HepG2 (cell line): Measurements from ENCODE around the gene PLXNA4. TPM values are rescaled to one million over a fixed set of nuclear protein-coding genes. Genes with fewer than 3 reads are reported as not detected.

ENCODE experiments used
- ATAC-seq: fragments of 200-7000 bp; cut with Tn5 transposase; 3 replicates; pipeline ENCODE4 v1.9.1; 2020; ENCODE audit warnings: mild to moderate bottlenecking, moderate library complexity
- BruUV-seq: library from RNA; stranded (reverse); fragments of 400-500 nt; replicated peaks from 2 replicates; lab custom pipeline; 2021; lab: Mats Ljungman, UMichigan
- CTCF ChIA-PET: fragments of 300-600 bp; formaldehyde crosslinking; extraction: SDS; loops from one replicate; lab custom pipeline; 2021; ENCODE audit warnings: low total read pairs, inconsistent platforms, low intra/inter-chr PET ratio; lab: Yijun Ruan, JAX
- POLR2A ChIA-PET: fragments of 350-600 bp; sonication (Branson Sonifier 250); formaldehyde crosslinking; loops from one replicate; lab custom pipeline; 2020; ENCODE audit warnings: antibody characterized with exemption, inconsistent platforms; lab: Yijun Ruan, JAX
- DNase-seq: peaks from one replicate; pipeline ENCODE4 v3.0.0-alpha.2; 2015; ENCODE audit warnings: low spot score
- FAIRE-seq: peaks from 3 replicates; lab custom pipeline; 2011; peaks lifted over from hg19 to GRCh38; lab: Jason Lieb, UNC
- H2AFZ ChIP-seq: one replicate; pipeline ENCODE4 v1.6.1; 2011; ENCODE audit warnings: low read length, inconsistent platforms
- H3K27ac ChIP-seq: fragments of 300-600 bp; 3 replicates; pipeline ENCODE4 v1.8.0; 2011; ENCODE audit warnings: mixed run types, mild to moderate bottlenecking, mixed read lengths, low read length, inconsistent platforms; ENCODE audit not compliant: insufficient read depth; ENCODE audit errors: extremely low read length
- H3K27me3 ChIP-seq, 2 experiments: fragments of 200-600 bp in 1 of 2; 2 replicates in 1 of 2; 3 replicates in 1 of 2; pipeline versions ENCODE4 v1.6.0 to v1.8.0; 2011; ENCODE audit warnings: low read length in 2 of 2, mild to moderate bottlenecking in 2 of 2, moderate library complexity in 2 of 2, inconsistent platforms in 1 of 2; ENCODE audit not compliant: insufficient read depth in 2 of 2, control insufficient read depth in 1 of 2
- H3K36me3 ChIP-seq, 2 experiments: fragments of 200-600 bp in 1 of 2; replicated peaks in 1 of 2; 2 replicates in 1 of 2; 3 replicates in 1 of 2; pipeline versions ENCODE4 v1.5.1 to v1.8.0; 2011; ENCODE audit warnings: low read length in 2 of 2, inconsistent platforms in 1 of 2; ENCODE audit not compliant: insufficient read depth in 2 of 2, control insufficient read depth in 1 of 2
- H3K4me1 ChIP-seq: 2 replicates; pipeline ENCODE4 v1.5.1; 2012; ENCODE audit warnings: low read length, inconsistent platforms; ENCODE audit not compliant: insufficient read depth
- H3K4me2 ChIP-seq: 2 replicates; pipeline ENCODE4 v1.6.0; 2011; ENCODE audit warnings: low read depth, low read length, inconsistent platforms
- H3K4me3 ChIP-seq, 3 experiments: fragments of 200-600 bp in 1 of 3; sonication (generic), shearing (Covaris generic) in 1 of 3; replicated peaks in 1 of 3; 2 replicates each; pipeline ENCODE4 v1.5.1; 2011 to 2016; ENCODE audit warnings: low read length in 3 of 3, inconsistent platforms in 2 of 3, low read depth in 2 of 3, mild to moderate bottlenecking in 2 of 3, control low read depth in 1 of 3, mixed read lengths in 1 of 3; ENCODE audit not compliant: insufficient read depth in 1 of 3
- H3K79me2 ChIP-seq: one replicate; pipeline ENCODE4 v1.6.1; 2011; ENCODE audit warnings: low read length, inconsistent platforms; ENCODE audit not compliant: insufficient read depth
- H3K9ac ChIP-seq: 2 replicates; pipeline ENCODE4 v1.6.0; 2011; ENCODE audit warnings: mild to moderate bottlenecking, low read depth, low read length, inconsistent platforms; ENCODE audit not compliant: insufficient read depth
- H3K9me3 ChIP-seq: 2 replicates; pipeline ENCODE4 v1.5.1; 2012; ENCODE audit warnings: mild to moderate bottlenecking, low read length
- H4K20me1 ChIP-seq: 2 replicates; pipeline ENCODE4 v1.6.0; 2011; ENCODE audit warnings: inconsistent platforms, mild to moderate bottlenecking, low read length, moderate library complexity; ENCODE audit not compliant: insufficient read depth
- NCOA1 ChIP-seq: sonication (generic); formaldehyde crosslinking; IDR thresholded peaks from 2 replicates; pipeline ENCODE4 v1.9.0; 2021; ENCODE audit warnings: missing genetic modification reagents
- NFIB ChIP-seq: sonication (generic); formaldehyde crosslinking; IDR thresholded peaks from 2 replicates; pipeline ENCODE4 v1.9.0; 2021; ENCODE audit warnings: missing genetic modification reagents, mild to moderate bottlenecking, borderline replicate concordance
- RXRA ChIP-seq: sonication (generic); formaldehyde crosslinking; IDR thresholded peaks from 2 replicates; pipeline ENCODE4 v1.5.1; 2020; ENCODE audit warnings: missing genetic modification reagents
- THYN1 ChIP-seq: sonication (generic); formaldehyde crosslinking; IDR thresholded peaks from 2 replicates; pipeline ENCODE4 v1.8.1; 2023; ENCODE audit warnings: low read depth, mild to moderate bottlenecking, moderate library complexity, missing genetic modification reagents, borderline replicate concordance
- WIZ ChIP-seq: sonication (generic); formaldehyde crosslinking; IDR thresholded peaks from 2 replicates; pipeline ENCODE4 v1.5.1; 2020; ENCODE audit warnings: mild to moderate bottlenecking, missing genetic modification reagents
- ZNF124 ChIP-seq: sonication (generic); formaldehyde crosslinking; IDR thresholded peaks from 2 replicates; pipeline ENCODE4 v1.4.0; 2020; ENCODE audit warnings: missing genetic modification reagents
- ZNF232 ChIP-seq: sonication (generic); formaldehyde crosslinking; IDR thresholded peaks from 2 replicates; pipeline ENCODE4 v1.4.0; 2020; ENCODE audit warnings: missing genetic modification reagents, borderline replicate concordance
- ZNF3 ChIP-seq: IDR thresholded peaks from 2 replicates; pipeline ENCODE4 v1.7.0; 2017; ENCODE audit warnings: inconsistent platforms
- ZNF552 ChIP-seq: sonication (generic); formaldehyde crosslinking; IDR thresholded peaks from 2 replicates; pipeline ENCODE4 v1.9.0; 2022; ENCODE audit warnings: missing genetic modification reagents, mild to moderate bottlenecking, borderline replicate concordance
- ZNF580 ChIP-seq: IDR thresholded peaks from 2 replicates; pipeline ENCODE4 v1.6.1; 2016; ENCODE audit warnings: low read depth, borderline replicate concordance
- ZNF737 ChIP-seq: sonication (generic); formaldehyde crosslinking; IDR thresholded peaks from 2 replicates; pipeline ENCODE4 v1.5.0; 2020; ENCODE audit warnings: missing genetic modification reagents, mild to moderate bottlenecking, borderline replicate concordance
- ZNF770 ChIP-seq: sonication (generic); formaldehyde crosslinking; IDR thresholded peaks from 2 replicates; pipeline ENCODE4 v1.5.0; 2020; ENCODE audit warnings: mild to moderate bottlenecking, missing genetic modification reagents
- whole genome bisulfite sequencing: methylation state at CpG from one replicate; pipeline ENCODE4 v1.1.6; 2017; ENCODE audit warnings: low lambda C conversion rate; 5-methylcytosine and 5-hydroxymethylcytosine counted together
- in situ Hi-C: cut with HindIII; loops from 2 replicates; pipeline ENCODE4 v1.10.0; 2017; ENCODE audit warnings: low pct_unique_long_range_greater_than_20kb; ENCODE audit not compliant: extremely low pct_ligation_motif_present
- intact Hi-C: fragments of 100-400 bp; cut with micrococcal nuclease; formaldehyde crosslinking; loops from one replicate; pipeline ENCODE4 v1.10.0; 2022; ENCODE audit not compliant: unreplicated experiment
- polyA plus RNA-seq, 8 experiments: library from polyadenylated mRNA; depleted of rRNA in 3 of 8; stranded (reverse) in 7 of 8; unstranded in 1 of 8; fragments of >200 nt; fragmentation: Illumina TruSeq in 4 of 8; extraction: Trizol in 4 of 8; gene quantifications; 2 replicates each; pipeline versions ENCODE4 v1.2.1 to v1.2.3, GENCODE V29; 2011 to 2016; ENCODE audit warnings: low read depth in 4 of 8, missing spikeins in 1 of 8, mixed read lengths in 1 of 8; ENCODE audit not compliant: insufficient read depth in 1 of 8
- total RNA-seq, 5 experiments: library from RNA; depleted of rRNA; stranded (reverse); fragments of >200 nt; fragmentation: Illumina TruSeq; extraction: Trizol; gene quantifications; 2 replicates each; pipeline ENCODE4 v1.2.3, GENCODE V29; 2016; ENCODE audit warnings: low read depth in 1 of 5
- TF ChIP-seq, protein P1 (sequence below): sonication (generic); formaldehyde crosslinking; IDR thresholded peaks from 2 replicates; pipeline ENCODE4 v1.5.0; 2020; ENCODE audit warnings: mild to moderate bottlenecking, missing genetic modification reagents
- TF ChIP-seq, protein P2 (sequence below): sonication (generic); formaldehyde crosslinking; IDR thresholded peaks from 2 replicates; pipeline ENCODE4 v1.8.1; 2022; ENCODE audit warnings: mild to moderate bottlenecking, missing genetic modification reagents

PLXNA4 gene
- total and polyA plus RNA-seq, 2 of the 13 experiments (the other 11 are each of a cell fraction or from before 2014, with no cell fraction given), result 0.01 to 0.04 TPM

- Histone ChIP-seq H4K20me1 (no peaks in the 10 kb centered on the region), H3K4me3 (no peak overlapping the region), H2AFZ (no peak overlapping the region), H3K4me1 (peaks cover 9% of the 10 kb centered on the region), H3K4me2 (no peak overlapping the region), H3K27me3 (no peaks in the 10 kb centered on the region), H3K79me2 (no peaks in the 10 kb centered on the region), H3K36me3 (no peaks in the 10 kb centered on the region), H3K27ac (no peak overlapping the region), H3K9me3 (no peaks in the 10 kb centered on the region), H3K9ac (no peak overlapping the region)
- ATAC-seq, result no peak
- ChIA-PET CTCF (no interaction called here), POLR2A (no interaction called here)
- in situ Hi-C loops, result no loop called here
- no TSS peak for BruUV-seq
- TF ChIP-seq THYN1 (CRISPR knock-in tag) (no peak), RXRA (no peak), WIZ (CRISPR knock-in tag) (no peak), ZNF737 (CRISPR knock-in tag) (no peak)
- TF ChIP-seq, protein P1, sequence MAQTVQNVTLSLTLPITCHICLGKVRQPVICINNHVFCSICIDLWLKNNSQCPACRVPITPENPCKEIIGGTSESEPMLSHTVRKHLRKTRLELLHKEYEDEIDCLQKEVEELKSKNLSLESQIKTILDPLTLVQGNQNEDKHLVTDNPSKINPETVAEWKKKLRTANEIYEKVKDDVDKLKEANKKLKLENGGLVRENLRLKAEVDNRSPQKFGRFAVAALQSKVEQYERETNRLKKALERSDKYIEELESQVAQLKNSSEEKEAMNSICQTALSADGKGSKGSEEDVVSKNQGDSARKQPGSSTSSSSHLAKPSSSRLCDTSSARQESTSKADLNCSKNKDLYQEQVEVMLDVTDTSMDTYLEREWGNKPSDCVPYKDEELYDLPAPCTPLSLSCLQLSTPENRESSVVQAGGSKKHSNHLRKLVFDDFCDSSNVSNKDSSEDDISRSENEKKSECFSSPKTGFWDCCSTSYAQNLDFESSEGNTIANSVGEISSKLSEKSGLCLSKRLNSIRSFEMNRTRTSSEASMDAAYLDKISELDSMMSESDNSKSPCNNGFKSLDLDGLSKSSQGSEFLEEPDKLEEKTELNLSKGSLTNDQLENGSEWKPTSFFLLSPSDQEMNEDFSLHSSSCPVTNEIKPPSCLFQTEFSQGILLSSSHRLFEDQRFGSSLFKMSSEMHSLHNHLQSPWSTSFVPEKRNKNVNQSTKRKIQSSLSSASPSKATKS, result no peak
- intact Hi-C loops, result no loop called here
- 15% methylated on average over 4 of the region's 5 CpGs for WGBS
- FAIRE-seq, result no peak
- no peak for DNase-seq
These were observed 289.4 kb downstream of the PLXNA4 start for GRCh38 chr7:132286836-132287235.

DNA sequence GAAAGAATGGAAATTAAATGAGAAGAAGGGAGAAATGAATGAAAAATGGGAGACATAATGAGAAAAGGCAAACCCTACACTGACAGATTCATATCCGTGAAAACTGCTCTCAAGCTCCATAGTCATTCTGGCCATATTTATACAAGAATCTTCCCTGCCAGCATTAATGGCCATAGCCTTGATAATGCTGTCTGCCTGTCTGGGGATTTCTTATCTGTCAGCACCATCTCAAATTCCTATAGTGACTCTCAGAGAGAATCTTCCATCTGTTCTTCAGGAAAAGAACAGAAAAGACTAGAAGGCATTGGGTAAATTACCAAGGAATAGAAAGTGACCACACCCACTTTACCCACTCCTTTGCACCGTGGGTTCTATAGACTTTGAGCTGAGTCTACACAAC, 295.9 kb downstream of the PLXNA4 start:
- peaks cover 0 to 10% of the 10 kb centered on the region in 2 experiments; a peak in 2 of 5 replicates for H3K27me3 ChIP-seq
- CTCF ChIA-PET, result no interaction called here
- no peak overlapping the region for H3K4me3 ChIP-seq
- no peak overlapping the region for H2AFZ ChIP-seq
- no peaks in the 10 kb centered on the region for H3K4me1 ChIP-seq
- H3K9me3 ChIP-seq, result no peaks in the 10 kb centered on the region
- ATAC-seq (no peak), DNase-seq (no peak), FAIRE-seq (no peak)
- H3K4me2 ChIP-seq, result no peak overlapping the region
- no peaks in the 10 kb centered on the region for H3K36me3 ChIP-seq
- no peak overlapping the region for H3K27ac ChIP-seq
- WGBS, result 0% methylated on average over 2 of the region's 2 CpGs
- no TSS peak for BruUV-seq
- in situ Hi-C loops (no loop called here), intact Hi-C loops (no loop called here)
- H4K20me1 ChIP-seq, result no peaks in the 10 kb centered on the region
- POLR2A ChIA-PET, result no interaction called here
- no peak overlapping the region for H3K9ac ChIP-seq
- no peaks in the 10 kb centered on the region for H3K79me2 ChIP-seq
- TF ChIP-seq ZNF3 (CRISPR knock-in tag) (no peak), ZNF124 (CRISPR knock-in tag) (no peak), ZNF552 (CRISPR knock-in tag) (no peak), ZNF770 (CRISPR knock-in tag) (no peak), ZNF232 (CRISPR knock-in tag) (no peak), ZNF580 (CRISPR knock-in tag) (no peak), NFIB (CRISPR knock-in tag) (no peak), NCOA1 (CRISPR knock-in tag) (no peak)
- TF ChIP-seq, protein P2, sequence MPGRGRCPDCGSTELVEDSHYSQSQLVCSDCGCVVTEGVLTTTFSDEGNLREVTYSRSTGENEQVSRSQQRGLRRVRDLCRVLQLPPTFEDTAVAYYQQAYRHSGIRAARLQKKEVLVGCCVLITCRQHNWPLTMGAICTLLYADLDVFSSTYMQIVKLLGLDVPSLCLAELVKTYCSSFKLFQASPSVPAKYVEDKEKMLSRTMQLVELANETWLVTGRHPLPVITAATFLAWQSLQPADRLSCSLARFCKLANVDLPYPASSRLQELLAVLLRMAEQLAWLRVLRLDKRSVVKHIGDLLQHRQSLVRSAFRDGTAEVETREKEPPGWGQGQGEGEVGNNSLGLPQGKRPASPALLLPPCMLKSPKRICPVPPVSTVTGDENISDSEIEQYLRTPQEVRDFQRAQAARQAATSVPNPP (CRISPR knock-in tag), result no peak
